PC-3 (cell line): ENCODE measurements around the gene ANKS1B. TPM values are rescaled to one million over a fixed set of nuclear protein-coding genes. Genes with fewer than 3 reads are reported as not detected.
"Not testable (repeated sequence)": the region's sequence is repeated elsewhere in the genome, so short reads cannot be mapped to it uniquely, and the experiment has no call there.

Experiments used
- ATAC-seq: fragments of 200-7000 bp; cut with Tn5 transposase; 2 replicates; pipeline ENCODE4 v1.9.1; 2020; ENCODE audit warnings: mild to moderate bottlenecking, moderate library complexity
- BruUV-seq: library from RNA; stranded (reverse); fragments of 400-500 nt; replicated peaks from 2 replicates; lab custom pipeline; 2021; lab: Mats Ljungman, UMichigan
- CTCF ChIA-PET: fragments of 300-600 bp; sonication (Branson Sonifier 250); formaldehyde crosslinking; loops from one replicate; lab custom pipeline; 2022; ENCODE audit warnings: antibody characterized with exemption; lab: Charles Lee
- POLR2A ChIA-PET: fragments of 300-600 bp; sonication (Branson Sonifier 250); formaldehyde crosslinking; loops from one replicate; lab custom pipeline; 2022; ENCODE audit warnings: antibody characterized with exemption; ENCODE audit not compliant: unreplicated experiment; lab: Charles Lee
- DNase-seq: peaks from one replicate; pipeline ENCODE4 v3.0.0-alpha.2; 2015
- H2AFZ ChIP-seq: fragments of 300-600 bp; sonication (generic); 2 replicates; pipeline ENCODE4 v1.6.0; 2016; ENCODE audit warnings: antibody characterized with exemption, low read length
- H3F3A ChIP-seq: fragments of 300-600 bp; sonication (generic); one replicate; pipeline ENCODE4 v1.6.0; 2017; ENCODE audit warnings: antibody characterized with exemption, low read length, control low read depth, mild to moderate bottlenecking; ENCODE audit not compliant: unreplicated experiment
- H3K27ac ChIP-seq: fragments of 300-600 bp; sonication (generic); 2 replicates; pipeline ENCODE4 v1.5.1; 2016; ENCODE audit warnings: mild to moderate bottlenecking, low read length
- H3K27me3 ChIP-seq: fragments of 300-600 bp; sonication (generic); 2 replicates; pipeline ENCODE4 v1.6.1; 2016; ENCODE audit warnings: low read length, mixed read lengths
- H3K36me3 ChIP-seq: fragments of 300-600 bp; sonication (generic); 2 replicates; pipeline ENCODE4 v1.6.1; 2016; ENCODE audit warnings: low read depth, mixed run types, low read length, mixed read lengths
- H3K4me1 ChIP-seq: fragments of 300-600 bp; sonication (generic); 2 replicates; pipeline ENCODE4 v1.5.1; 2016; ENCODE audit warnings: low read length; ENCODE audit not compliant: insufficient read depth
- H3K4me2 ChIP-seq: fragments of 300-600 bp; sonication (generic); 2 replicates; pipeline ENCODE4 v1.6.0; 2016; ENCODE audit warnings: low read length
- H3K4me3 ChIP-seq: fragments of 300-600 bp; sonication (generic); 2 replicates; pipeline ENCODE4 v1.5.1; 2016; ENCODE audit warnings: mild to moderate bottlenecking, low read length, mixed read lengths
- H3K79me2 ChIP-seq: fragments of 300-600 bp; sonication (generic); 2 replicates; pipeline ENCODE4 v1.6.1; 2017; ENCODE audit warnings: low read length, mixed read lengths
- H3K9ac ChIP-seq: fragments of 300-600 bp; sonication (generic); 2 replicates; pipeline ENCODE4 v1.6.0; 2016; ENCODE audit warnings: mild to moderate bottlenecking, low read length
- H3K9me2 ChIP-seq: fragments of 300-600 bp; sonication (generic); replicated peaks from 2 replicates; pipeline ENCODE4 v1.6.1; 2016; ENCODE audit warnings: mixed run types, low read length, mixed read lengths
- H3K9me3 ChIP-seq: fragments of 300-600 bp; sonication (generic); 2 replicates; pipeline ENCODE4 v1.6.1; 2016; ENCODE audit warnings: low read length, mixed read lengths
- H4K20me1 ChIP-seq: fragments of 300-600 bp; sonication (generic); 2 replicates; pipeline ENCODE4 v1.6.1; 2016; ENCODE audit warnings: low read length, mixed read lengths
- EZH2 ChIP-seq: fragments of 300-600 bp; sonication (generic); IDR thresholded peaks from one replicate; pipeline ENCODE4 v1.6.1; 2017; ENCODE audit warnings: antibody characterized with exemption, mild to moderate bottlenecking, low read length; ENCODE audit not compliant: unreplicated experiment
- EZH2phosphoT487 ChIP-seq: fragments of 300-600 bp; sonication (generic); IDR thresholded peaks from 2 replicates; pipeline ENCODE4 v1.6.1; 2018; ENCODE audit warnings: mild to moderate bottlenecking, antibody characterized with exemption, low read length, borderline replicate concordance
- intact Hi-C: fragments of 100-400 bp; cut with micrococcal nuclease; formaldehyde crosslinking; loops from 2 replicates; pipeline ENCODE4 v1.9.0; 2023
- total RNA-seq: library from RNA; depleted of rRNA; stranded (reverse); fragments of >200 nt; gene quantifications from 2 replicates; pipeline ENCODE4 v1.2.3, GENCODE V29; 2014
- TF ChIP-seq, protein P1 (sequence below): fragments of 300-600 bp; sonication (generic); conservative IDR thresholded peaks from 2 replicates; pipeline ENCODE4 v1.5.1; 2017; ENCODE audit warnings: antibody characterized with exemption, low read depth, mild to moderate bottlenecking, low read length

Gene ANKS1B
- total RNA-seq, 1 experiment from 2014 or later = 0.07 TPM

DNA sequence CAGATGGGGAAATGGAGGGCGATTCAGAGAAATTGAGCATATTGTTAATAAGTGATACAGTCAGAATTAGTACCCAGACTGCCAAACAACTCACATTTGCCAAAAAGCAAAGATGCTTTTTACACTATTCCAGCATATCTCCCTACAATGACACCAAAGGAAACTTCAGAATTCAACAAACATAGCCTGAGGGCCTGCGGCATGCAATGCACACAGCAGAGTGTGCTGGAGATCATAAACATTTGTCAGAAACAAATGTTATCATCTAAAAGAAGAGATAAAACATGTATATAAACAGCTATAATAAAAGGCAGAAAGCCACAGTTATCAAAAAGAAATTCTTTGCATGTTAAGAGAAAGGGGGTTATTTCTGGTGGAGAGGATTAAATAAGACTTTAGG is 357.3 kb downstream of the ANKS1B start:
- ChIA-PET POLR2A (no interaction called here), CTCF (no interaction called here)
- H3K4me2 ChIP-seq = no peak overlapping the region
- DNase-seq = no peak
- H4K20me1 ChIP-seq = no peaks in the 10 kb centered on the region
- no peaks in the 10 kb centered on the region for H3K9me2 ChIP-seq
- no peak for ATAC-seq
- H3K27ac ChIP-seq = no peak overlapping the region
- TF ChIP-seq, protein P1, sequence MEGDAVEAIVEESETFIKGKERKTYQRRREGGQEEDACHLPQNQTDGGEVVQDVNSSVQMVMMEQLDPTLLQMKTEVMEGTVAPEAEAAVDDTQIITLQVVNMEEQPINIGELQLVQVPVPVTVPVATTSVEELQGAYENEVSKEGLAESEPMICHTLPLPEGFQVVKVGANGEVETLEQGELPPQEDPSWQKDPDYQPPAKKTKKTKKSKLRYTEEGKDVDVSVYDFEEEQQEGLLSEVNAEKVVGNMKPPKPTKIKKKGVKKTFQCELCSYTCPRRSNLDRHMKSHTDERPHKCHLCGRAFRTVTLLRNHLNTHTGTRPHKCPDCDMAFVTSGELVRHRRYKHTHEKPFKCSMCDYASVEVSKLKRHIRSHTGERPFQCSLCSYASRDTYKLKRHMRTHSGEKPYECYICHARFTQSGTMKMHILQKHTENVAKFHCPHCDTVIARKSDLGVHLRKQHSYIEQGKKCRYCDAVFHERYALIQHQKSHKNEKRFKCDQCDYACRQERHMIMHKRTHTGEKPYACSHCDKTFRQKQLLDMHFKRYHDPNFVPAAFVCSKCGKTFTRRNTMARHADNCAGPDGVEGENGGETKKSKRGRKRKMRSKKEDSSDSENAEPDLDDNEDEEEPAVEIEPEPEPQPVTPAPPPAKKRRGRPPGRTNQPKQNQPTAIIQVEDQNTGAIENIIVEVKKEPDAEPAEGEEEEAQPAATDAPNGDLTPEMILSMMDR = no peak
- no peak for TF ChIP-seq EZH2
- TF ChIP-seq EZH2phosphoT487 = no peak
- no peaks in the 10 kb centered on the region for H3K79me2 ChIP-seq
- no peaks in the 10 kb centered on the region for H3K4me1 ChIP-seq
- H3K27me3 ChIP-seq = 0 out of 2 replicates have a peak, but pooled peaks cover 4% of the 10 kb centered on the region
- intact Hi-C loops = no loop called here
- H3K4me3 ChIP-seq = no peak overlapping the region
- no peaks in the 10 kb centered on the region for H3F3A ChIP-seq
- BruUV-seq = no TSS peak
- no peaks in the 10 kb centered on the region for H3K9me3 ChIP-seq
- no peak overlapping the region for H3K9ac ChIP-seq
- no peaks in the 10 kb centered on the region for H3K36me3 ChIP-seq
- H2AFZ ChIP-seq = no peak overlapping the region

DNA sequence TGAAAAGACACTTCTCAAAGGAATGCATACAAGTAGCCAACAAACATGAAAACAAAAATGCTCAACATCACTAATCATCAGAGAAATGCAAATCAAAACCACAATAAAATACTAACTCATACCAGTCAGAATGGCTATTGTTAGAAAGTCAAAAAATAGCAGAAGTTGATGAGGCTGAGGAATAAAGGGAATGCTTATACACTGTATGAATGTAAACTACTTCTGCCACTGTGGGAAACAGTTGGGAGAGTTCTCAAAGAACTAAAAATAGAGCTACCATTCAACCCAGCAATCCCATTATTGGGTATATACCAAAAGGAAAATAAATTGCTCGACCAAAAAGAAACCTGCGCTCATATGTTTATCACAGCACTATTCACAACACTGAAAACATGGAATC is 360.1 kb downstream of the ANKS1B start:
- H4K20me1 ChIP-seq, H3F3A ChIP-seq, H3K4me1 ChIP-seq, DNase-seq, CTCF ChIA-PET, H3K9ac ChIP-seq, H3K27ac ChIP-seq, H3K79me2 ChIP-seq, BruUV-seq, ATAC-seq, intact Hi-C loops, H3K27me3 ChIP-seq, H3K9me3 ChIP-seq, H3K4me3 ChIP-seq, H3K4me2 ChIP-seq, POLR2A ChIA-PET, H2AFZ ChIP-seq, H3K36me3 ChIP-seq, H3K9me2 ChIP-seq: not testable (repeated sequence)

DNA sequence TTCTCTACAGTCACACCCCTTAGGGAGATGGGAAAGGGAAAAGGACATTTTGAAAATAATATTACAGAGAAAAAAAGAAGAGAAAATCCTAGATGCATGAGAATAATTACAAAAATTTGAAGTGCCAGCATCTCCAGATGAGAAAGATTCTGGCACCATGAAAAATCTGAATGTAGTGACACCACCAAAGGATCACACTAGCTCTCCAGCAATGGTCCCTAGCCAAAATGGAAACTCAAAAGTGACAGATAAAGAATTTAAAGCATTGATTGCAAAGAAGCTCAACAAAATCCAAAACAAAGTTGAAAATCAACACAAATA is 364.6 kb downstream of the ANKS1B start:
- Histone ChIP-seq H3F3A (no peaks in the 10 kb centered on the region), H3K9me2 (no peaks in the 10 kb centered on the region), H3K79me2 (no peaks in the 10 kb centered on the region), H3K4me1 (no peaks in the 10 kb centered on the region), H4K20me1 (no peaks in the 10 kb centered on the region), H3K27me3 (0 out of 2 replicates have a peak, but pooled peaks cover 4% of the 10 kb centered on the region), H3K9ac (no peak overlapping the region), H3K4me3 (no peak overlapping the region), H2AFZ (no peak overlapping the region), H3K27ac (no peak overlapping the region), H3K4me2 (no peak overlapping the region), H3K9me3 (no peaks in the 10 kb centered on the region), H3K36me3 (no peaks in the 10 kb centered on the region)
- ATAC-seq = no peak
- no peak for TF ChIP-seq EZH2
- no peak for TF ChIP-seq EZH2phosphoT487
- TF ChIP-seq, protein P1 = no peak; the same call in 1 of the 2 replicates
- BruUV-seq = no TSS peak
- intact Hi-C loops = loop anchor here (1.0 kb wide), 1 partner anchor 233 kb away; no protein-coding TSS in a partner anchor
- ChIA-PET CTCF (interaction anchor here (0.6 to 1.0 kb wide), 2 partner anchors 148 to 233 kb away, joined by 4 to 7 read pairs; no protein-coding TSS in a partner anchor), POLR2A (no interaction called here)
- DNase-seq = no peak
